OCI-LY7 (cell line): ENCODE results near the gene COBL. TPM values are rescaled to one million over a fixed set of nuclear protein-coding genes. Genes with fewer than 3 reads are reported as not detected.

Experiments
- BruUV-seq: library from RNA; stranded (reverse); fragments of 400-500 nt; replicated peaks from 2 replicates; lab custom pipeline; 2021; lab: Mats Ljungman, UMichigan
- CTCF ChIA-PET: fragments of 300-600 bp; sonication (Branson Sonifier 250); formaldehyde crosslinking; loops from one replicate; lab custom pipeline; 2022; ENCODE audit warnings: antibody characterized with exemption; ENCODE audit not compliant: unreplicated experiment; lab: Charles Lee
- POLR2A ChIA-PET: fragments of 300-600 bp; sonication (Branson Sonifier 250); formaldehyde crosslinking; loops from one replicate; lab custom pipeline; 2022; ENCODE audit warnings: antibody characterized with exemption; lab: Charles Lee
- DNase-seq: peaks from one replicate; pipeline ENCODE4 v3.0.0-alpha.2; 2015; ENCODE audit warnings: low spot score
- H2AFZ ChIP-seq: fragments of 200-600 bp; sonication (generic), shearing (Covaris generic); 2 replicates; pipeline ENCODE4 v1.6.1; 2014; ENCODE audit warnings: mild to moderate bottlenecking, antibody characterized with exemption, low read length, moderate library complexity
- H3K27ac ChIP-seq: fragments of 200-600 bp; sonication (generic); 2 replicates; pipeline ENCODE4 v1.5.1; 2014; ENCODE audit warnings: mixed run types, low read depth, mild to moderate bottlenecking, moderate library complexity, low read length, inconsistent platforms; ENCODE audit not compliant: poor library complexity, severe bottlenecking
- H3K36me3 ChIP-seq: fragments of 200-600 bp; sonication (generic); 2 replicates; pipeline ENCODE4 v1.6.1; 2014; ENCODE audit warnings: mild to moderate bottlenecking, antibody characterized with exemption, low read length, moderate library complexity, mixed read lengths; ENCODE audit not compliant: insufficient read depth
- H3K4me1 ChIP-seq: fragments of 200-600 bp; sonication (generic); 2 replicates; pipeline ENCODE4 v1.5.1; 2014; ENCODE audit warnings: mild to moderate bottlenecking, low read length; ENCODE audit not compliant: insufficient read depth, poor library complexity, severe bottlenecking
- H3K4me2 ChIP-seq: fragments of 200-600 bp; sonication (generic); 2 replicates; pipeline ENCODE4 v1.6.1; 2014; ENCODE audit warnings: mild to moderate bottlenecking, low read length
- H3K4me3 ChIP-seq: fragments of 200-600 bp; sonication (generic); 2 replicates; pipeline ENCODE4 v1.5.1; 2014; ENCODE audit warnings: mild to moderate bottlenecking, low read depth, low read length; ENCODE audit not compliant: poor library complexity, severe bottlenecking
- H3K79me2 ChIP-seq: fragments of 200-600 bp; sonication (generic); 2 replicates; pipeline ENCODE4 v1.6.1; 2016; ENCODE audit warnings: low read depth, mild to moderate bottlenecking, low read length, moderate library complexity, mixed read lengths; ENCODE audit not compliant: insufficient read depth
- H3K9me2 ChIP-seq: fragments of 200-600 bp; sonication (generic); 2 replicates; pipeline ENCODE4 v1.6.1; 2016; ENCODE audit warnings: mild to moderate bottlenecking, low read length, mixed read lengths; ENCODE audit not compliant: insufficient read depth
- H3K9me3 ChIP-seq: fragments of 200-600 bp; sonication (generic); 2 replicates; pipeline ENCODE4 v1.6.1; 2014; ENCODE audit warnings: mild to moderate bottlenecking, mixed run types, low read length, mixed read lengths
- H4K20me1 ChIP-seq: fragments of 200-600 bp; sonication (generic); 2 replicates; pipeline ENCODE4 v1.6.1; 2014; ENCODE audit warnings: mild to moderate bottlenecking, antibody characterized with exemption, low read length, moderate library complexity, mixed read lengths; ENCODE audit not compliant: insufficient read depth
- EZH2phosphoT487 ChIP-seq: fragments of 200-600 bp; sonication (generic); IDR thresholded peaks from 2 replicates; pipeline ENCODE4 v1.6.1; 2018; ENCODE audit warnings: low read depth, borderline replicate concordance, mild to moderate bottlenecking, mixed run types, antibody characterized with exemption, low read length, moderate library complexity, mixed read lengths
- intact Hi-C: fragments of 100-400 bp; cut with micrococcal nuclease; formaldehyde crosslinking; loops from one replicate; pipeline ENCODE4 v1.10.0; 2022; ENCODE audit not compliant: unreplicated experiment
- total RNA-seq, 2 experiments: library from RNA; depleted of rRNA in 1 of 2; stranded (reverse); fragments of >200 nt in 1 of 2; shearing (Covaris generic) in 1 of 2; gene quantifications; 2 replicates each; pipeline ENCODE4 v1.2.3, GENCODE V29; 2014 to 2022
- TF ChIP-seq, protein P1 (sequence below): fragments of 200-600 bp; sonication (generic); conservative IDR thresholded peaks from 2 replicates; pipeline ENCODE4 v1.5.1; 2014; ENCODE audit warnings: mild to moderate bottlenecking, antibody characterized with exemption, low read length, moderate library complexity, mixed read lengths

The COBL gene
- total RNA-seq, 2 experiments from 2014 or later: not detected

DNA sequence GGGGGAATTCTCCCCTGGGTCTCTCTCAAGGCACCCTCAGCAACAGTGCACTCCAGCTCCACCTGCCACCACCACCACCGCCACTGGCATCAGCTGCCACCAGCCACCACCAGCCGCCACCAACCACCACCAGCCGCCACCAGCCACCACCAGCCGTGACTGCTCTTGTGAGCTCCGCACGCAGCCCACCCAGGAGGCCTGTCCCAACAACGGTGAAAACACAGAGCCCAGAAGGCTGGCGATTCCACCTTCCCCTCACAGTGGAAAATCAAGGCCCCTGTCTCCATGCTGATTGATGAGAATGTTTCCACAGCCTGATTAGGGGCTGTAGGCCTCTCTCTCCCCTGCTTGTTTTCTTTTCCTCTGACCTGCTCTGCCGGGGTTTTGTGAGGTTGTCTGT lies 41.1 kb downstream of the COBL start:
- H4K20me1 ChIP-seq: no peaks in the 10 kb centered on the region; the same call in 1 of the 2 replicates
- no peak for TF ChIP-seq EZH2phosphoT487
- TF ChIP-seq, protein P1, sequence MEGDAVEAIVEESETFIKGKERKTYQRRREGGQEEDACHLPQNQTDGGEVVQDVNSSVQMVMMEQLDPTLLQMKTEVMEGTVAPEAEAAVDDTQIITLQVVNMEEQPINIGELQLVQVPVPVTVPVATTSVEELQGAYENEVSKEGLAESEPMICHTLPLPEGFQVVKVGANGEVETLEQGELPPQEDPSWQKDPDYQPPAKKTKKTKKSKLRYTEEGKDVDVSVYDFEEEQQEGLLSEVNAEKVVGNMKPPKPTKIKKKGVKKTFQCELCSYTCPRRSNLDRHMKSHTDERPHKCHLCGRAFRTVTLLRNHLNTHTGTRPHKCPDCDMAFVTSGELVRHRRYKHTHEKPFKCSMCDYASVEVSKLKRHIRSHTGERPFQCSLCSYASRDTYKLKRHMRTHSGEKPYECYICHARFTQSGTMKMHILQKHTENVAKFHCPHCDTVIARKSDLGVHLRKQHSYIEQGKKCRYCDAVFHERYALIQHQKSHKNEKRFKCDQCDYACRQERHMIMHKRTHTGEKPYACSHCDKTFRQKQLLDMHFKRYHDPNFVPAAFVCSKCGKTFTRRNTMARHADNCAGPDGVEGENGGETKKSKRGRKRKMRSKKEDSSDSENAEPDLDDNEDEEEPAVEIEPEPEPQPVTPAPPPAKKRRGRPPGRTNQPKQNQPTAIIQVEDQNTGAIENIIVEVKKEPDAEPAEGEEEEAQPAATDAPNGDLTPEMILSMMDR: no peak
- intact Hi-C loops: no loop called here
- H3K36me3 ChIP-seq: no peaks in the 10 kb centered on the region
- no peaks in the 10 kb centered on the region for H3K79me2 ChIP-seq
- no peak overlapping the region for H2AFZ ChIP-seq
- CTCF ChIA-PET: no interaction called here
- no peak overlapping the region for H3K4me3 ChIP-seq
- no peak for DNase-seq
- no peaks in the 10 kb centered on the region for H3K4me1 ChIP-seq
- no peaks in the 10 kb centered on the region for H3K9me2 ChIP-seq
- H3K4me2 ChIP-seq: no peak overlapping the region
- H3K9me3 ChIP-seq: no peaks in the 10 kb centered on the region
- H3K27ac ChIP-seq: no peak overlapping the region
- BruUV-seq: no TSS peak
- POLR2A ChIA-PET: interaction anchor here (0.5 kb wide), 2 partner anchors 36 to 281 kb away, joined by 3 to 4 read pairs; no protein-coding TSS in a partner anchor

DNA sequence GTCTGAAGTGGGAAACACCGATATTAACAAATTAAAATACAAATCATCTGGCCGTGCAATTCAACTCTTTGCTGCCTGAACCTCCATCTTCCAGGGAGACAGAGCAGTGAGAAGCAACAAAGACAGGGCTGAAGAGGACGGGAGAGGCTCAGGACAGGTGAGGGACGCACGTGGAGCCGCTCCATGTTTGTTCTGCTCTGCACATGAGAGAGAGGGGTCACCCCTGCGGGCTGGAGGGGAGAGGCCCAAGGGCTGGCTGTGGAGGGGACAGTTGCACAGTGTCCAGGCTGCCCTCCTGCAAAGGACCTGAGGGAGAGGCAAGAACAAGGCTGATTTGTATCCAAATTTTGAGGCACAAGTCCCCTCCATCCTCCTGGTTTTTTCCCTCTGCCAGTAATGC lies 41.7 kb downstream of the COBL start:
- no peak for DNase-seq
- no peaks in the 10 kb centered on the region for H3K36me3 ChIP-seq
- H4K20me1 ChIP-seq: no peaks in the 10 kb centered on the region; the same call in 1 of the 2 replicates
- no peaks in the 10 kb centered on the region for H3K9me2 ChIP-seq
- POLR2A ChIA-PET: no interaction called here
- no peak overlapping the region for H3K4me2 ChIP-seq
- no peak overlapping the region for H3K4me3 ChIP-seq
- intact Hi-C loops: no loop called here
- H2AFZ ChIP-seq: no peak overlapping the region
- BruUV-seq: no TSS peak
- no peaks in the 10 kb centered on the region for H3K4me1 ChIP-seq
- no peaks in the 10 kb centered on the region for H3K79me2 ChIP-seq
- no peaks in the 10 kb centered on the region for H3K9me3 ChIP-seq
- H3K27ac ChIP-seq: no peak overlapping the region
- CTCF ChIA-PET: no interaction called here
- TF ChIP-seq, protein P1: no peak
- no peak for TF ChIP-seq EZH2phosphoT487

DNA sequence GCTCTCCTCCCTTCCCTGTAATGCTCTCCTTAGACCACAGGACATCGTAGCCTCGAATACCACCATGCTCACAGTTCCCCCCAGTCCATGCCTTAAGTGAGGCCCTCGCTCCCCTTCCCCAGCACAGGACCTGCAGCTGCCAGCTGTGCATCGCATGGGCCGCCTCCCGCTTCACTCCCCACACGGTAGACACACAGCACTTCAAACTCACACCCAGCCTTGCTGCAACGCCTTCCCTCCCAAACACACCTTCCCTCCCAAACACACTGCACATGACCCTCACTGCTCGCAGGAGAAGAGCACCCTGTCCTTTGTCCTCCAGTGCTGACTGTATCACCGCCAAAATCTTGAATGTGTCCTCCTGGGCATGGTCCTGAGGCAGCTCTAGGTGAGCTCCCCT lies 42.6 kb downstream of the COBL start:
- Histone ChIP-seq H3K4me1 (no peaks in the 10 kb centered on the region), H3K79me2 (no peaks in the 10 kb centered on the region), H3K36me3 (no peaks in the 10 kb centered on the region), H3K4me2 (no peak overlapping the region), H3K9me3 (no peaks in the 10 kb centered on the region), H3K27ac (no peak overlapping the region), H4K20me1 (no peaks in the 10 kb centered on the region; the same call in 1 of the 2 replicates), H3K4me3 (no peak overlapping the region), H2AFZ (no peak overlapping the region), H3K9me2 (no peaks in the 10 kb centered on the region)
- no peak for DNase-seq
- intact Hi-C loops: no loop called here
- POLR2A ChIA-PET: interaction anchor here (1.1 kb wide), 1 partner anchor 15 kb away, joined by 3 read pairs; no protein-coding TSS in a partner anchor
- CTCF ChIA-PET: no interaction called here
- TF ChIP-seq, protein P1: no peak
- no peak for TF ChIP-seq EZH2phosphoT487
- BruUV-seq: no TSS peak
